ENCODE results near the gene SLC30A7. TPM values are rescaled to one million over a fixed set of nuclear protein-coding genes. Genes with fewer than 3 reads are reported as not detected.

SLC30A7 gene
- total RNA-seq, 2 donors from 2014 or later: 21.7 to 26.2 TPM

GRCh38 chr1:101005871-101006270 is 110.0 kb downstream of the SLC30A7 start:
- 83 to 98% methylated on average over 3 to 4 of the region's 4 CpGs for WGBS, 2 experiments (ENCODE audit: insufficient coverage in 1 of 2, insufficient read length in 1 of 2)
- no peaks in the 10 kb centered on the region for H3K4me1 Mint-ChIP-seq
- Histone ChIP-seq H3K36me3 (ENCODE audit: control insufficient read depth, insufficient read depth, low read length) (peaks cover 15% of the 10 kb centered on the region), H3K9ac (ENCODE audit: extremely low read depth, low read length, poor library complexity, severe bottlenecking) (no peak overlapping the region), H3K27ac (ENCODE audit: low read depth, low read length) (no peak overlapping the region), H3K4me3 (ENCODE audit: low read length) (no peak overlapping the region), H3K27me3 (ENCODE audit: control insufficient read depth, insufficient read depth, low read length, poor library complexity, severe bottlenecking) (no peaks in the 10 kb centered on the region), H3K4me1 (ENCODE audit: control insufficient read depth, insufficient read depth, low read length) (no peaks in the 10 kb centered on the region), H3K9me3 (ENCODE audit: control insufficient read depth, low read length) (no peaks in the 10 kb centered on the region)
- H3K4me3 Mint-ChIP-seq: no peak overlapping the region
- no peak overlapping the region for H3K27ac Mint-ChIP-seq
- H3K27me3 Mint-ChIP-seq (ENCODE audit: insufficient read depth): no peaks in the 10 kb centered on the region
- no peaks in the 10 kb centered on the region for H3K9me3 Mint-ChIP-seq
- peaks cover 12% of the 10 kb centered on the region for H3K36me3 Mint-ChIP-seq (ENCODE audit: low read depth)
- no peak for TF ChIP-seq CTCF (conservative IDR thresholded peaks at IDR 0.05)
- DNase-seq: no peak

- no peak for DNase-seq
- H3K4me3 ChIP-seq (ENCODE audit: low read length): no peak overlapping the region
- Mint-ChIP-seq H3K36me3 (ENCODE audit: low read depth) (peaks cover 9% of the 10 kb centered on the region), H3K4me1 (no peaks in the 10 kb centered on the region), H3K27ac (no peak overlapping the region), H3K27me3 (ENCODE audit: insufficient read depth) (no peaks in the 10 kb centered on the region), H3K4me3 (no peak overlapping the region), H3K9me3 (no peaks in the 10 kb centered on the region)
- no peak for TF ChIP-seq CTCF (conservative IDR thresholded peaks at IDR 0.05)
- H3K9me3 ChIP-seq (ENCODE audit: control insufficient read depth, low read length): no peaks in the 10 kb centered on the region
- H3K27ac ChIP-seq (ENCODE audit: low read depth, low read length): no peak overlapping the region
- H3K9ac ChIP-seq (ENCODE audit: extremely low read depth, low read length, poor library complexity, severe bottlenecking): no peak overlapping the region
- no peaks in the 10 kb centered on the region for H3K27me3 ChIP-seq (ENCODE audit: control insufficient read depth, insufficient read depth, low read length, poor library complexity, severe bottlenecking)
- H3K4me1 ChIP-seq (ENCODE audit: control insufficient read depth, insufficient read depth, low read length): no peaks in the 10 kb centered on the region
- H3K36me3 ChIP-seq (ENCODE audit: control insufficient read depth, insufficient read depth, low read length): peaks cover 12% of the 10 kb centered on the region
- WGBS, 2 experiments (ENCODE audit: insufficient coverage in 1 of 2, insufficient read length in 1 of 2): 100% methylated on average over 2 of the region's 2 CpGs; no CpG with 5 or more reads in 1 of the 2 experiments
These were observed 110.7 kb downstream of the SLC30A7 start for GRCh38 chr1:101006553-101006952.

- no peak for DNase-seq
- H3K36me3 ChIP-seq (ENCODE audit: control insufficient read depth, insufficient read depth, low read length): peaks cover 25% of the 10 kb centered on the region
- H3K4me1 Mint-ChIP-seq: no peaks in the 10 kb centered on the region
- no peak overlapping the region for H3K27ac ChIP-seq (ENCODE audit: low read depth, low read length)
- no peak overlapping the region for H3K4me3 ChIP-seq (ENCODE audit: low read length)
- no peak overlapping the region for H3K27ac Mint-ChIP-seq
- no peaks in the 10 kb centered on the region for H3K4me1 ChIP-seq (ENCODE audit: control insufficient read depth, insufficient read depth, low read length)
- no peak overlapping the region for H3K4me3 Mint-ChIP-seq
- H3K36me3 Mint-ChIP-seq (ENCODE audit: low read depth): peaks cover 19% of the 10 kb centered on the region
- no peaks in the 10 kb centered on the region for H3K9me3 Mint-ChIP-seq
- H3K9ac ChIP-seq (ENCODE audit: extremely low read depth, low read length, poor library complexity, severe bottlenecking): no peak overlapping the region
- 85 to 100% methylated on average over 1 to 3 of the region's 3 CpGs for WGBS, 2 experiments (ENCODE audit: insufficient coverage in 1 of 2, insufficient read length in 1 of 2)
- no peaks in the 10 kb centered on the region for H3K27me3 Mint-ChIP-seq (ENCODE audit: insufficient read depth)
- H3K9me3 ChIP-seq (ENCODE audit: control insufficient read depth, low read length): no peaks in the 10 kb centered on the region
- H3K27me3 ChIP-seq (ENCODE audit: control insufficient read depth, insufficient read depth, low read length, poor library complexity, severe bottlenecking): no peaks in the 10 kb centered on the region
- no peak for TF ChIP-seq CTCF (conservative IDR thresholded peaks at IDR 0.05)
These were observed 112.4 kb downstream of the SLC30A7 start for GRCh38 chr1:101008229-101008834.

All from endodermal cell (in vitro differentiated cells).